Mesendoderm (in vitro differentiated cells): ENCODE measurements around the gene RPS6KA2.

Source experiments
- DNase-seq: peaks from one replicate; pipeline ENCODE4 v3.0.0; 2013
- H2AK5ac ChIP-seq: 2 replicates; pipeline ENCODE4 v1.6.1; 2013; ENCODE audit warnings: low read length, inconsistent platforms
- H2BK120ac ChIP-seq: 2 replicates; pipeline ENCODE4 v1.6.1; 2013; ENCODE audit warnings: low read depth, mild to moderate bottlenecking, low read length, moderate library complexity, mixed read lengths
- H2BK15ac ChIP-seq: replicated peaks from 2 replicates; pipeline ENCODE4 v1.6.1; 2013; ENCODE audit warnings: low read depth, mild to moderate bottlenecking, moderate library complexity
- H2BK5ac ChIP-seq: 2 replicates; pipeline ENCODE4 v1.6.1; 2013; ENCODE audit warnings: low read length, inconsistent platforms
- H3K18ac ChIP-seq: 2 replicates; pipeline ENCODE4 v1.6.1; 2013; ENCODE audit warnings: mild to moderate bottlenecking, low read length, mixed read lengths
- H3K23ac ChIP-seq: one replicate; pipeline ENCODE4 v1.6.1; 2013; ENCODE audit warnings: low read length
- H3K27ac ChIP-seq: 2 replicates; pipeline ENCODE4 v1.5.1; 2013; ENCODE audit warnings: low read depth, mild to moderate bottlenecking, inconsistent platforms, low read length, moderate library complexity
- H3K27me3 ChIP-seq: 2 replicates; pipeline ENCODE4 v1.6.1; 2013; ENCODE audit warnings: low read length, control low read depth, mild to moderate bottlenecking, inconsistent platforms; ENCODE audit not compliant: insufficient read depth, poor library complexity
- H3K36me3 ChIP-seq: 2 replicates; pipeline ENCODE4 v1.6.1; 2013; ENCODE audit warnings: low read length, inconsistent platforms; ENCODE audit not compliant: control insufficient read depth, insufficient read depth
- H3K4ac ChIP-seq: one replicate; pipeline ENCODE4 v1.6.1; 2013; ENCODE audit warnings: low read depth, mild to moderate bottlenecking, low read length, moderate library complexity
- H3K4me1 ChIP-seq: 2 replicates; pipeline ENCODE4 v1.6.1; 2013; ENCODE audit warnings: low read depth, low read length, inconsistent platforms; ENCODE audit not compliant: control insufficient read depth
- H3K4me2 ChIP-seq: 2 replicates; pipeline ENCODE4 v1.6.1; 2013; ENCODE audit warnings: low read length
- H3K4me3 ChIP-seq: 2 replicates; pipeline ENCODE4 v1.5.1; 2013; ENCODE audit warnings: mild to moderate bottlenecking, low read length
- H3K56ac ChIP-seq: one replicate; pipeline ENCODE4 v1.6.1; 2013; ENCODE audit warnings: low read length
- H3K79me1 ChIP-seq: 2 replicates; pipeline ENCODE4 v1.6.1; 2013; ENCODE audit warnings: low read length, inconsistent platforms
- H3K79me2 ChIP-seq: 2 replicates; pipeline ENCODE4 v1.6.1; 2013; ENCODE audit warnings: mild to moderate bottlenecking, low read length; ENCODE audit not compliant: control insufficient read depth, insufficient read depth
- H3K9ac ChIP-seq: 2 replicates; pipeline ENCODE4 v1.6.1; 2013; ENCODE audit warnings: low read length, inconsistent platforms
- H4K5ac ChIP-seq: one replicate; pipeline ENCODE4 v1.6.1; 2013; ENCODE audit warnings: low read length
- H4K8ac ChIP-seq: one replicate; pipeline ENCODE4 v1.6.1; 2013; ENCODE audit warnings: low read depth, mild to moderate bottlenecking, control low read depth, low read length, moderate library complexity
- WGBS: extraction: QIAGEN DNeasy Blood & Tissue Kit; methylation state at CpG from one replicate; pipeline ENCODE4 v1.1.7; 2013; ENCODE audit warnings: low lambda C conversion rate, missing lambda C conversion rate; ENCODE audit not compliant: insufficient coverage; ENCODE audit errors: extremely low coverage; 5-methylcytosine and 5-hydroxymethylcytosine counted together

Gene RPS6KA2

DNA sequence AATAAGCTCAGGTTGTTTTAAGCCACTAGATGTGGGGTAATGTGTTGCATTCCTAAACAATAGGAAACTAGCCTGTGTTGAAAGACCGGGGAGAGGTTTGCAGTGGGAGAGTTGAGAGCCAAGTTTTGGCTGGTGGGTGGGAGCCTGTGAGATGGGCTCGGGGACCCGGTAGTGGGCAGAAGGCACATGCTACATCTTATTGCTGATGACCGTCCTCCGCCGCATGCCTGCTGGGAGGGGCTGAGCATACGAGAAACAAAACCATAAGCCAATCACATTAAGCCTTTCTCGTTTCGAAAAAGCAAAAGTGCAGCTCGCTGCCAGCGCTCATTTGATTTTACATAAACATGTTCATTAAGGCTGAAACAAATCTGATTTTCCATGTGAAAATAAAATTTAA is 186.9 kb downstream of the RPS6KA2 start:
- WGBS: no CpG with 5 or more reads among the region's 11 CpGs
- no peak overlapping the region for H3K4me3 ChIP-seq
- H2BK120ac ChIP-seq: no peak overlapping the region
- no peak overlapping the region for H3K18ac ChIP-seq
- H4K5ac ChIP-seq: no peak overlapping the region
- H3K4ac ChIP-seq: no peak overlapping the region
- H3K4me2 ChIP-seq: no peak overlapping the region
- H4K8ac ChIP-seq: no peak overlapping the region
- H3K27ac ChIP-seq: no peak overlapping the region
- H3K79me2 ChIP-seq: no peaks in the 10 kb centered on the region
- no peak overlapping the region for H2AK5ac ChIP-seq
- no peaks in the 10 kb centered on the region for H3K79me1 ChIP-seq
- H3K9ac ChIP-seq: no peak overlapping the region
- no peak for DNase-seq
- H2BK15ac ChIP-seq: no peak overlapping the region
- H2BK5ac ChIP-seq: no peak overlapping the region
- H3K4me1 ChIP-seq: no peaks in the 10 kb centered on the region
- no peaks in the 10 kb centered on the region for H3K36me3 ChIP-seq
- H3K56ac ChIP-seq: no peak overlapping the region
- H3K23ac ChIP-seq: no peak overlapping the region
- no peaks in the 10 kb centered on the region for H3K27me3 ChIP-seq

DNA sequence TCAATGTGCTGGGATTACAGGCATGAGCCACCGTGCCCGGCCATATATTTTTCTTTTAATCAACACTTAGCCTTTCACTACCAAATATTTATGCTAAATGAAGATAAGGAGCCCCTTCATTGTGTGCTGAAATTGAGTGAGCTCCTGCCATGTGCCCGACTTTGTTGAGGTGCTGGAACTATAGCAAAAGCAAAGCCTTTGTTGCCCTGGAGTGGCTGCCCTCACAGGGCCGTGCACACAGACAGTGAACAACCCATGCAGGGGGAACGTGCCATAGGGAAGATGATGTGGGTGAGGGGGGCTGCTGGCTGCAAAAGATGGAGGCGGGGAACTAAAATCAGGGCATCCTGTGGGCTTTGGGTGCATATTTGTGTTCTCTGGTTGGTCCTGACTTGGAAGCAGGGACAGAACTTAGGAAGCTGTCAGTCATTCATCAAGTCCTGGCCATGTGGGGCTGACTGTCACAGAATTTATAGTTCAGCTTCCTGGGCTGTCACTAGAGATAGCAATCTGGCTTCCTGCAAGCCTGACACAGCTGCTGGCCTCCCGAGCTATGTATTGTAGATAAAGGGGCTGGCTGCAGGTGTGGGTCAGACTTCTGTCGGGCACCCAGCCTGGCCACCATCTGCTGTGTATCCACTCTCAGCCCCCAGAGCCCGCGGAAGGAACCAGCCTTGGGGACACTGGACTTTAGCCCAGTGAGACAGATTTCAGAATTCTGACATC is 187.5 kb downstream of the RPS6KA2 start:
- Histone ChIP-seq H3K9ac (no peak overlapping the region), H3K4me3 (no peak overlapping the region), H3K36me3 (no peaks in the 10 kb centered on the region), H3K4me2 (no peak overlapping the region), H3K27ac (no peak overlapping the region), H2BK15ac (no peak overlapping the region), H3K18ac (no peak overlapping the region), H3K4ac (no peak overlapping the region), H2AK5ac (no peak overlapping the region), H3K79me2 (no peaks in the 10 kb centered on the region), H3K23ac (no peak overlapping the region), H3K4me1 (no peaks in the 10 kb centered on the region), H3K56ac (no peak overlapping the region), H4K8ac (no peak overlapping the region), H4K5ac (no peak overlapping the region), H3K27me3 (no peaks in the 10 kb centered on the region), H2BK120ac (no peak overlapping the region), H3K79me1 (no peaks in the 10 kb centered on the region), H2BK5ac (no peak overlapping the region)
- WGBS: no CpG with 5 or more reads among the region's 10 CpGs
- DNase-seq: no peak

DNA sequence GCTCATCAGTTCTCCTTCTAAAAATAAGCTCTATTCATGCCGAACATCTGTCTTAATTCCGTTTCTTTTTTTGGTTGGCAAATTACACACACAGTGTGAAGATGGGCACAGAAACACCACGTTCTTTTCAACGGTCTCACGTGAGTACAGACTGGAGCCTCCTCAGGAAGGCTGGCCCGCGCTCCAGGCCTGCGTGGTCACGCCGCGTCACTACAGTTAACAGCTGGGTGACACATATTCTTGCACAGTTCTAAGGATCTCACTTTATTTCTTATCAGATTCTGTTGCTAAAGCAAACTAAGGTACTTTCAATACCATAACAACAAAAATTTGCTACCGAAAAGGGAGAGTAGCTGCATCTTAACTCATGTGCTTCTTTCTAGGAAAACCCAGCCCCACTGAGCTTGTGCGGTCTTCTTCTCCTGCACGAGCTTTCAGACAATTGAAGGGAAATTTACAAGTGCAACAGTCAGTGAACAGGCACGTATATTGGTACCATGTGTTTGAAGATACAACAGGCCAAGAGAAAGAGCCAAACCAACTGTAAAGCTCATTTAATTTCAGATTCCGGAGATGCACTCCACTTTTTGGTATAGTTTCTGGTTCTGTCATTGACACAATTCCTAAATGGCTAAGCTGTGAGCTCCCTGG is 188.7 kb downstream of the RPS6KA2 start:
- WGBS: no CpG with 5 or more reads among the region's 16 CpGs
- H3K4me3 ChIP-seq: no peak overlapping the region
- H3K56ac ChIP-seq: no peak overlapping the region
- H3K23ac ChIP-seq: no peak overlapping the region
- H3K27ac ChIP-seq: no peak overlapping the region
- H3K36me3 ChIP-seq: no peaks in the 10 kb centered on the region
- no peak for DNase-seq
- H3K4me1 ChIP-seq: no peaks in the 10 kb centered on the region
- H3K79me2 ChIP-seq: no peaks in the 10 kb centered on the region
- no peak overlapping the region for H3K9ac ChIP-seq
- H3K27me3 ChIP-seq: no peaks in the 10 kb centered on the region
- no peak overlapping the region for H2BK15ac ChIP-seq
- H3K4ac ChIP-seq: no peak overlapping the region
- no peak overlapping the region for H2AK5ac ChIP-seq
- no peak overlapping the region for H4K8ac ChIP-seq
- H2BK120ac ChIP-seq: no peak overlapping the region
- no peak overlapping the region for H4K5ac ChIP-seq
- H3K79me1 ChIP-seq: no peaks in the 10 kb centered on the region
- no peak overlapping the region for H3K18ac ChIP-seq
- H2BK5ac ChIP-seq: no peak overlapping the region
- H3K4me2 ChIP-seq: no peak overlapping the region

DNA sequence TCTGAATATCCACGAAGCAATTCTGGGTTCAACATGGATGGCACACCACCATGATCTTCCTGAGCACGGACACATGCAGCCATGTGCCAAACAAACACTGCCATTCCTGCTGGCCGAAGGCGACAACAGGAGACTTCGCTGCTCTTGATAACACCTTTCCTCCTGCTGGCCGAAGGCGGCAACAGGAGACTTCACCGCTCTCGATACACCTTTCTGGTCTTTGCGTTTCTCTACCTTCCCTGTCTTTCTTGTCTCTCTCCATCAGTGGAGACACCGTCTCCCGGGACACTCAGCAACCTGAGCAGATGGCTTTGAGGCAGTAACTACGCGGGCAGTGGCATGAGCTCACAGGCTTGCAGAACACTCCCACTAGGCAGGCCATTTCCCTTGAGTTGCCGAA is 189.4 kb downstream of the RPS6KA2 start:
- Histone ChIP-seq H3K56ac (no peak overlapping the region), H3K4ac (no peak overlapping the region), H4K5ac (no peak overlapping the region), H3K79me2 (no peaks in the 10 kb centered on the region), H3K18ac (no peak overlapping the region), H3K27ac (no peak overlapping the region), H3K79me1 (no peaks in the 10 kb centered on the region), H3K4me2 (no peak overlapping the region), H4K8ac (no peak overlapping the region), H3K36me3 (no peaks in the 10 kb centered on the region), H3K4me3 (no peak overlapping the region), H2BK120ac (no peak overlapping the region), H3K23ac (no peak overlapping the region), H2BK15ac (no peak overlapping the region), H3K27me3 (no peaks in the 10 kb centered on the region), H3K4me1 (no peaks in the 10 kb centered on the region), H2BK5ac (no peak overlapping the region), H3K9ac (no peak overlapping the region), H2AK5ac (no peak overlapping the region)
- DNase-seq: peak; percentile 45
- no CpG with 5 or more reads among the region's 15 CpGs for WGBS

DNA sequence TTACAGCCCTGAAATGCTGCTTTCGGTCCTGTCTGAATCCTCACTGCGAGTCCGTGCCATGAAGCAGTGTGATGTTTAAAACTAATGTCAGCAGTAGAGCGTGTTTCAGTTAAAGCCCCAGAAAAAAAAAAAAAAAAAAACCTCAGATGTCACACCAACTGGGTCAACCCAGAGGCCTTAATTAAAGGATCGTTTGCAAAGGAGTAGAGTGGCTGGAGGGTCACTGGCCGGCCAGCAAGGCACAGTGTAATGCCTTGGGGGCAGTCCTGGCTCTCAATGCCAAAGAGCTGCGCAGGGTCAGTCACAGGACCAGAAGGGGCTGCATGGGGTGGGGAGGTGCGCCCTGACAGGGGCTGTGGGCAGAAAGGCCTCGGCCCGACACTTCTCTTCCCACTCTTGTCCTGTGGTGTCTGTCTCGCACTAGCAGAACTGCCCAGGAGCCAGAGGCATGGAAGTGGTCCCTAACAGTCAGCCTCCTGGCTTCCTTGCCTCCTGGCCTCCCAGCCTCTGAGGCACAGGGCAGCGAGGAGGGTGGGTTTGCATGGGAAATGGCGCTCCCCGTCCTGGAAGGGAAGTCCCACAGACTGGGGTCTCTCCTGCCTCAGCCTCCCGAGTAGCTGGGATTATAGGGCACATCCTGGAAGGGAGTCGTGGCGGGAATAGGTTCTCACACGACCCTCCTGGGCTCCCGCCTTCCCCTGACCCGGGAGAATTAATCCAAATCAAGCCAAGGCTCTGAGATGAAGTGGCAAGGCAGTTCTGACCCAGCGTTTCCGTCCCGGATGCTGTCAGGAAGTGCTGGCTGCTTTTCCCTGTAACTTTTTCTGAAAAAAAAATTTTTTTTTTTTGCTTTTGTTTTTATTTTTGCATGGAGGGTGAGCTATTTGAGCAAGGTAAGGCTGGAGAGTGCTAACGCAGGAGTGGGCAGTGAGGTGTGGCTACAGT is 190.6 kb downstream of the RPS6KA2 start:
- Histone ChIP-seq H3K4me2 (no peak overlapping the region), H4K8ac (no peak overlapping the region), H4K5ac (no peak overlapping the region), H2BK5ac (no peak overlapping the region), H2AK5ac (no peak overlapping the region), H2BK120ac (no peak overlapping the region), H3K4me3 (no peak overlapping the region), H3K4me1 (no peaks in the 10 kb centered on the region), H3K9ac (no peak overlapping the region), H3K36me3 (no peaks in the 10 kb centered on the region), H3K27me3 (no peaks in the 10 kb centered on the region), H3K79me1 (no peaks in the 10 kb centered on the region), H3K18ac (no peak overlapping the region), H3K4ac (no peak overlapping the region), H3K27ac (no peak overlapping the region), H3K56ac (no peak overlapping the region), H2BK15ac (no peak overlapping the region), H3K23ac (no peak overlapping the region), H3K79me2 (no peaks in the 10 kb centered on the region)
- WGBS: no CpG with 5 or more reads among the region's 24 CpGs
- no peak for DNase-seq
